Transverse colon (tissue), 4 donors: Measurements from ENCODE around the gene STK4.

Source experiments
- EP300 ChIP-seq: sonication (generic); formaldehyde crosslinking; IDR thresholded peaks from one replicate; pipeline ENCODE4 v1.6.1; 2017; ENCODE audit warnings: antibody characterized with exemption, low read depth
- POLR2A ChIP-seq: fragments of 450-650 bp; IDR thresholded peaks from one replicate; pipeline ENCODE4 v1.6.1; 2016; ENCODE audit warnings: antibody characterized with exemption, mild to moderate bottlenecking, moderate library complexity
- POLR2AphosphoS5 ChIP-seq, 3 donors: sonication (generic); formaldehyde crosslinking; IDR thresholded peaks; one replicate each; pipeline ENCODE4 v1.6.1; 2016; ENCODE audit warnings: antibody characterized with exemption in 3 of 3
- TF ChIP-seq, protein P1 (sequence below), 5 experiments: fragments of 200-600 bp in 3 of 5; fragments of 450-650 bp in 2 of 5; sonication (generic) in 3 of 5; IDR thresholded peaks; 1 replicate in 2 of 5; 2 replicates in 3 of 5; pipeline ENCODE4 v1.5.1; 2016 to 2017; ENCODE audit warnings: antibody characterized with exemption in 5 of 5, inconsistent platforms in 3 of 5, mild to moderate bottlenecking in 2 of 5, moderate library complexity in 1 of 5

DNA sequence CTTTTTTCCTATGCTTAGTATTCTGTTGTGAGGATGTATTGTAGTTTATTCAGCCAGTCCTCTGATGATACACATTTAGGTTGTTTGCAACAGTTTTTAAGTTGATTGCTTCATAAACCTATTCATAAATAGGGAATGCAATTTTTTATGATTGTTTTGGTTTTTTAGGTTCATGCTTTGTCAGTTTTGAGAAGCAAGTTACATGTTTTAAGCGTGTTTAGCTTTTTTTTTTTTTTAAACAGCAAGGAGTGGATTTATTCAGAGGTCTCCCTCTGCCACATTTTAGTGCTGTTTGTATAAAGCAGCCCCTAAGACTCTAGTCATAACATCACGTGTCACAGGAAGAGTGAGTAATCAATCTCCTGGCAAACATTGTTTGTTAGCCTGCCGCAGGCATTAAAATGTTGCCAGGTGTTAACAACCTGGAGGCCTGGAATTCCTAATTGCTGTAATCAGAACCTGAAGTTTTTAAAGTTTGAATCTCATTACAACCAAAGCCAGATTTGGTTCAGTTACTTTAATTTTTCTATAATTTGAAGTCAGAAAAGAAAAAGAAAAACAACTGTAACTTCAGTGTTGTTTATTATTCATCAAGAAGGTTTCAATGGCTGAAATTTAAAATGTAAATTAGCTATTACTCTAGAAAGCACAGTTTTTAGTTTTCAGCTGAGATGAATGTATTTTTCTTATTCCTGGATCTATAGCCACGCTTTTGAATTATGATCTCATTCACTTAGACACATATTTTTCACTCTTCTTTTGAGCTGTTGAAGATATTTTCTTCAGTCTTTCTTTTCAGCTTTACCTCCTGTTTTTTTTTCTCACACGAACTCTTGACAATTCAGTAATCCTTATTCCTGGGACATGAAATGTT is 75.4 kb downstream of the STK4 start:
- TF ChIP-seq POLR2AphosphoS5 (IDR thresholded peaks at IDR 0.05): no peak
- TF ChIP-seq, protein P1, sequence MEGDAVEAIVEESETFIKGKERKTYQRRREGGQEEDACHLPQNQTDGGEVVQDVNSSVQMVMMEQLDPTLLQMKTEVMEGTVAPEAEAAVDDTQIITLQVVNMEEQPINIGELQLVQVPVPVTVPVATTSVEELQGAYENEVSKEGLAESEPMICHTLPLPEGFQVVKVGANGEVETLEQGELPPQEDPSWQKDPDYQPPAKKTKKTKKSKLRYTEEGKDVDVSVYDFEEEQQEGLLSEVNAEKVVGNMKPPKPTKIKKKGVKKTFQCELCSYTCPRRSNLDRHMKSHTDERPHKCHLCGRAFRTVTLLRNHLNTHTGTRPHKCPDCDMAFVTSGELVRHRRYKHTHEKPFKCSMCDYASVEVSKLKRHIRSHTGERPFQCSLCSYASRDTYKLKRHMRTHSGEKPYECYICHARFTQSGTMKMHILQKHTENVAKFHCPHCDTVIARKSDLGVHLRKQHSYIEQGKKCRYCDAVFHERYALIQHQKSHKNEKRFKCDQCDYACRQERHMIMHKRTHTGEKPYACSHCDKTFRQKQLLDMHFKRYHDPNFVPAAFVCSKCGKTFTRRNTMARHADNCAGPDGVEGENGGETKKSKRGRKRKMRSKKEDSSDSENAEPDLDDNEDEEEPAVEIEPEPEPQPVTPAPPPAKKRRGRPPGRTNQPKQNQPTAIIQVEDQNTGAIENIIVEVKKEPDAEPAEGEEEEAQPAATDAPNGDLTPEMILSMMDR (IDR thresholded peaks at IDR 0.05): no peak
- TF ChIP-seq POLR2A: no peak
- TF ChIP-seq EP300: no peak
